ENCODE data around the gene TBC1D10A. TPM values are rescaled to one million over a fixed set of nuclear protein-coding genes. Genes with fewer than 3 reads are reported as not detected.

Gene TBC1D10A
- polyA plus RNA-seq, 2 donors = 30.4 to 35.3 TPM

DNA sequence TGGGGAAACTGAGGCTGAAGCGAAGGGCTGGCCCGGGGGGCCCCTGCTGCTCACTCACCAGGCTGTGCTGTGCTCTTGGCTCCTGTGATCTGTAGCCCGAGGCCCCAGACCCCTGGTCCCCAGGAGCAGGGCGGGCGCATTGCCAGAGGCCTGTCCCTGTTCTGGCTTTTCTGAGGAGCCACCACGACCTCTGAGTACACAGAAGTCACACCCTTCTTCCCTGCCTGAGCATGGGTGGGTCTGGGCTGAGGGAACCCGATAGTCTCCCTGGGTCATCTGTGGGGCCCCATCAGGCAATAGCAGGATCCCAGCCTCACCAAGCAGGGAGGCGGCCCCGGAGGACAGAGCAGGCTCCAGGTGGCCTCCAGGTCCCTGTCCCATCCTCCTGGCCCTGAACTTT, 42.6 kb downstream of the TBC1D10A start:
- 77 to 84% methylated on average over 9 of the region's 9 CpGs for WGBS, 2 donors
- Histone ChIP-seq H3K4me3 (ENCODE audit: low read depth in 1 of 2, low read length in 2 of 2) (no peak overlapping the region), H3K27me3 (ENCODE audit: control insufficient read depth in 1 of 2, insufficient read depth in 2 of 2, low read length in 2 of 2) (no peaks in the 10 kb centered on the region), H3K4me1 (ENCODE audit: control insufficient read depth in 2 of 2, insufficient read depth in 2 of 2, low read length in 1 of 2) (peaks cover 0 to 13% of the 10 kb centered on the region in 2 donors), H3K27ac (ENCODE audit: low read depth in 2 of 2, low read length in 1 of 2) (no peak overlapping the region), H3K9me3 (ENCODE audit: control insufficient read depth in 2 of 2, insufficient read depth in 1 of 2, low read depth in 1 of 2, low read length in 1 of 2) (no peaks in the 10 kb centered on the region), H3K36me3 (ENCODE audit: control insufficient read depth in 2 of 2, insufficient read depth in 2 of 2, low read length in 1 of 2) (peaks cover 4 to 32% of the 10 kb centered on the region in 2 donors)

GRCh38 chr22:30283342-30283741, 43.4 kb downstream of the TBC1D10A start:
- no peaks in the 10 kb centered on the region for H3K9me3 ChIP-seq (ENCODE audit: control insufficient read depth in 2 of 2, insufficient read depth in 1 of 2, low read depth in 1 of 2, low read length in 1 of 2)
- H3K27ac ChIP-seq (ENCODE audit: low read depth in 2 of 2, low read length in 1 of 2) = no peak overlapping the region
- H3K36me3 ChIP-seq (ENCODE audit: control insufficient read depth in 2 of 2, insufficient read depth in 2 of 2, low read length in 1 of 2) = peaks cover 4 to 32% of the 10 kb centered on the region in 2 donors
- no peaks in the 10 kb centered on the region for H3K27me3 ChIP-seq (ENCODE audit: control insufficient read depth in 1 of 2, insufficient read depth in 2 of 2, low read length in 2 of 2)
- peaks cover 0 to 18% of the 10 kb centered on the region in 2 donors for H3K4me1 ChIP-seq (ENCODE audit: control insufficient read depth in 2 of 2, insufficient read depth in 2 of 2, low read length in 1 of 2)
- WGBS, 2 donors = 78 to 94% methylated on average over 4 of the region's 4 CpGs
- H3K4me3 ChIP-seq (ENCODE audit: low read depth in 1 of 2, low read length in 2 of 2) = no peak overlapping the region

- no peaks in the 10 kb centered on the region for H3K9me3 ChIP-seq (ENCODE audit: control insufficient read depth in 2 of 2, insufficient read depth in 1 of 2, low read depth in 1 of 2, low read length in 1 of 2)
- no peak overlapping the region for H3K4me3 ChIP-seq (ENCODE audit: low read depth in 1 of 2, low read length in 2 of 2)
- no peaks in the 10 kb centered on the region for H3K27me3 ChIP-seq (ENCODE audit: control insufficient read depth in 1 of 2, insufficient read depth in 2 of 2, low read length in 2 of 2)
- 70 to 71% methylated on average over 6 to 7 of the region's 7 CpGs for WGBS, 2 donors
- no peak overlapping the region for H3K27ac ChIP-seq (ENCODE audit: low read depth in 2 of 2, low read length in 1 of 2)
- H3K4me1 ChIP-seq (ENCODE audit: control insufficient read depth in 2 of 2, insufficient read depth in 2 of 2, low read length in 1 of 2) = peaks cover 3 to 24% of the 10 kb centered on the region in 2 donors
- H3K36me3 ChIP-seq (ENCODE audit: control insufficient read depth in 2 of 2, insufficient read depth in 2 of 2, low read length in 1 of 2) = peaks cover 4 to 32% of the 10 kb centered on the region in 2 donors
Measured at GRCh38 chr22:30282616-30283046, 44.1 kb downstream of the TBC1D10A start.

GRCh38 chr22:30280505-30280904, 46.2 kb downstream of the TBC1D10A start:
- no peaks in the 10 kb centered on the region for H3K9me3 ChIP-seq (ENCODE audit: control insufficient read depth in 2 of 2, insufficient read depth in 1 of 2, low read depth in 1 of 2, low read length in 1 of 2)
- no peak overlapping the region for H3K27ac ChIP-seq (ENCODE audit: low read depth in 2 of 2, low read length in 1 of 2)
- no peaks in the 10 kb centered on the region for H3K27me3 ChIP-seq (ENCODE audit: control insufficient read depth in 1 of 2, insufficient read depth in 2 of 2, low read length in 2 of 2)
- WGBS, 2 donors = 71 to 77% methylated on average over 8 of the region's 8 CpGs
- H3K36me3 ChIP-seq (ENCODE audit: control insufficient read depth in 2 of 2, insufficient read depth in 2 of 2, low read length in 1 of 2) = peaks cover 4 to 19% of the 10 kb centered on the region in 2 donors
- H3K4me3 ChIP-seq (ENCODE audit: low read depth in 1 of 2, low read length in 2 of 2) = no peak overlapping the region
- H3K4me1 ChIP-seq (ENCODE audit: control insufficient read depth in 2 of 2, insufficient read depth in 2 of 2, low read length in 1 of 2) = peaks cover 6 to 19% of the 10 kb centered on the region in 2 donors

GRCh38 chr22:30279932-30280331, 46.8 kb downstream of the TBC1D10A start:
- H3K36me3 ChIP-seq (ENCODE audit: control insufficient read depth in 2 of 2, insufficient read depth in 2 of 2, low read length in 1 of 2) = peaks cover 4 to 13% of the 10 kb centered on the region in 2 donors
- H3K4me3 ChIP-seq (ENCODE audit: low read depth in 1 of 2, low read length in 2 of 2) = no peak overlapping the region
- H3K9me3 ChIP-seq (ENCODE audit: control insufficient read depth in 2 of 2, insufficient read depth in 1 of 2, low read depth in 1 of 2, low read length in 1 of 2) = no peaks in the 10 kb centered on the region
- no peaks in the 10 kb centered on the region for H3K27me3 ChIP-seq (ENCODE audit: control insufficient read depth in 1 of 2, insufficient read depth in 2 of 2, low read length in 2 of 2)
- H3K27ac ChIP-seq (ENCODE audit: low read depth in 2 of 2, low read length in 1 of 2) = no peak overlapping the region
- 90 to 91% methylated on average over 5 of the region's 5 CpGs for WGBS, 2 donors
- peaks cover 6 to 21% of the 10 kb centered on the region in 2 donors for H3K4me1 ChIP-seq (ENCODE audit: control insufficient read depth in 2 of 2, insufficient read depth in 2 of 2, low read length in 1 of 2)

DNA sequence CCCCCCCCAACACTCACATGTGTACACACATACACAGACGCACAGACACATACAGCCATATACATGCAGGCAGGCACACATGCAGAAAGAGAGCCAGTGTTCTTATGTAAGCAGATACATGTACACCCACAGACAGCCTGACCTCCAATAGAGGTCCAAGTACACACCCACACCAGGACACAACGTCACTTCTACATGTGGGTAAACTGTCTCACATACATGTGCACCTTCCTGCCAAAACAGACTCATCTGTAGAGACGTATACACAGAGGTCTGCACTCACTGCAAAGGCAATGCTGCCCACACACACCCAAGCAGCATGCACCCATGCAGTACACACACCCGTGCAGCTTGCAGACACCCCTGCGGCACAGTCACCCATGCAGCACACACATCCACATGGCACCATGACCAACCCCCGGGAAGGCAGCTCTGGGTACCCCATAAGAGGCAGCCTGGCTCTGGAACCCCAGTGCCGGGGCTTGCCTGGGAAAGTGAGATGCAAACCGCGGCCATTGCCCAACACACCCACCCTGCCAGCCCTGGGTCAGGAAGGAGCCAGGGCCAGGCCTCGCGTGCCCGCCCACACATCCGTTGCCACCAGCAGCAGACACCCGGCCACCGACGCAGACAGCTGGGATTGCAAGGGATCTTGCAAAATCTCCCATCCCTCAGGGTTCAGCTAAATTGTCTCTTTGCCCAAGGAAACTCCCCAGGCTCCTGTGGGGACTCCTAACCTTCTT, 47.5 kb downstream of the TBC1D10A start:
- Histone ChIP-seq H3K4me3 (ENCODE audit: low read depth in 1 of 2, low read length in 2 of 2) (no peak overlapping the region), H3K4me1 (ENCODE audit: control insufficient read depth in 2 of 2, insufficient read depth in 2 of 2, low read length in 1 of 2) (peaks cover 6 to 21% of the 10 kb centered on the region in 2 donors), H3K9me3 (ENCODE audit: control insufficient read depth in 2 of 2, insufficient read depth in 1 of 2, low read depth in 1 of 2, low read length in 1 of 2) (no peaks in the 10 kb centered on the region), H3K27me3 (ENCODE audit: control insufficient read depth in 1 of 2, insufficient read depth in 2 of 2, low read length in 2 of 2) (no peaks in the 10 kb centered on the region), H3K27ac (ENCODE audit: low read depth in 2 of 2, low read length in 1 of 2) (no peak overlapping the region), H3K36me3 (ENCODE audit: control insufficient read depth in 2 of 2, insufficient read depth in 2 of 2, low read length in 1 of 2) (peaks cover 4 to 8% of the 10 kb centered on the region in 2 donors)
- 47 to 48% methylated on average over 16 of the region's 16 CpGs for WGBS, 2 donors

GRCh38 chr22:30277547-30278344, 49.0 kb downstream of the TBC1D10A start:
- Histone ChIP-seq H3K27me3 (ENCODE audit: control insufficient read depth in 1 of 2, insufficient read depth in 2 of 2, low read length in 2 of 2) (no peaks in the 10 kb centered on the region), H3K27ac (ENCODE audit: low read depth in 2 of 2, low read length in 1 of 2) (peak overlapping the region; percentile 72 to 93), H3K9me3 (ENCODE audit: control insufficient read depth in 2 of 2, insufficient read depth in 1 of 2, low read depth in 1 of 2, low read length in 1 of 2) (no peaks in the 10 kb centered on the region), H3K4me3 (ENCODE audit: low read depth in 1 of 2, low read length in 2 of 2) (no peak overlapping the region), H3K4me1 (ENCODE audit: control insufficient read depth in 2 of 2, insufficient read depth in 2 of 2, low read length in 1 of 2) (peaks cover 6 to 19% of the 10 kb centered on the region in 2 donors), H3K36me3 (ENCODE audit: control insufficient read depth in 2 of 2, insufficient read depth in 2 of 2, low read length in 1 of 2) (peaks cover 0 to 1% of the 10 kb centered on the region in 2 donors)
- 28 to 31% methylated on average over 14 of the region's 14 CpGs for WGBS, 2 donors

- Histone ChIP-seq H3K4me1 (ENCODE audit: control insufficient read depth in 2 of 2, insufficient read depth in 2 of 2, low read length in 1 of 2) (peaks cover 6 to 19% of the 10 kb centered on the region in 2 donors), H3K27ac (ENCODE audit: low read depth in 2 of 2, low read length in 1 of 2) (no peak overlapping the region), H3K9me3 (ENCODE audit: control insufficient read depth in 2 of 2, insufficient read depth in 1 of 2, low read depth in 1 of 2, low read length in 1 of 2) (no peaks in the 10 kb centered on the region), H3K4me3 (ENCODE audit: low read depth in 1 of 2, low read length in 2 of 2) (no peak overlapping the region), H3K36me3 (ENCODE audit: control insufficient read depth in 2 of 2, insufficient read depth in 2 of 2, low read length in 1 of 2) (no peaks in the 10 kb centered on the region), H3K27me3 (ENCODE audit: control insufficient read depth in 1 of 2, insufficient read depth in 2 of 2, low read length in 2 of 2) (no peaks in the 10 kb centered on the region)
- 73 to 75% methylated on average over 8 of the region's 8 CpGs for WGBS, 2 donors
Measured at GRCh38 chr22:30276039-30276438, 50.7 kb downstream of the TBC1D10A start.

DNA sequence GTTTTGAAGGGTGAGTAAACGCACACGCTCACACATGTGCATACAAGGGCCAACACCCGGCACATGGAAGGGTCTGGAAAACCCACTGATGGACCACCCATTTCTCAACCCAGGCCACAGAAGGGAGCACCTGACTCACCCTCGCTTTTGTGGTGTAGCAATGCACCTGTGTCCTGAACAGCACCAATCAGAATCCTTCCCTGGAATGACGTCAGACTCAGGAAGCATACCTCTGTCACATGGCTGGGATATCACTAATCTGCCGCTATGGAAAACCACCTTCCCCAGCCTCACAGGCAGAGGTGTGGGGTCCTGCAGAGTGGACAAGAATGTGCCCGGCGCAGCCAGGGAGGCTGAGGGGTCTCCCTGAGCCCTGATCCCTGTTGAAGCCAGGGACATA, 51.1 kb downstream of the TBC1D10A start:
- H3K4me3 ChIP-seq (ENCODE audit: low read depth in 1 of 2, low read length in 2 of 2) = no peak overlapping the region
- peaks cover 6 to 19% of the 10 kb centered on the region in 2 donors for H3K4me1 ChIP-seq (ENCODE audit: control insufficient read depth in 2 of 2, insufficient read depth in 2 of 2, low read length in 1 of 2)
- no peak overlapping the region for H3K27ac ChIP-seq (ENCODE audit: low read depth in 2 of 2, low read length in 1 of 2)

More for the DNA sequence above, 51.1 kb downstream of the TBC1D10A start:
- Histone ChIP-seq H3K36me3 (ENCODE audit: control insufficient read depth in 2 of 2, insufficient read depth in 2 of 2, low read length in 1 of 2) (no peaks in the 10 kb centered on the region), H3K27me3 (ENCODE audit: control insufficient read depth in 1 of 2, insufficient read depth in 2 of 2, low read length in 2 of 2) (no peaks in the 10 kb centered on the region), H3K9me3 (ENCODE audit: control insufficient read depth in 2 of 2, insufficient read depth in 1 of 2, low read depth in 1 of 2, low read length in 1 of 2) (no peaks in the 10 kb centered on the region)
- WGBS, 2 donors = 70% methylated on average over 8 of the region's 8 CpGs
